IPS-11a (cell line): ENCODE measurements around the gene EPS15.
"Not testable (repeated sequence)": the region's sequence is repeated elsewhere in the genome, so short reads cannot be mapped to it uniquely, and the experiment has no call there.

ENCODE experiments used
- H3K4me3 ChIP-seq: one replicate; pipeline ENCODE4 v1.5.1; 2013; ENCODE audit warnings: low read depth, low read length, control low read depth

The EPS15 gene

DNA sequence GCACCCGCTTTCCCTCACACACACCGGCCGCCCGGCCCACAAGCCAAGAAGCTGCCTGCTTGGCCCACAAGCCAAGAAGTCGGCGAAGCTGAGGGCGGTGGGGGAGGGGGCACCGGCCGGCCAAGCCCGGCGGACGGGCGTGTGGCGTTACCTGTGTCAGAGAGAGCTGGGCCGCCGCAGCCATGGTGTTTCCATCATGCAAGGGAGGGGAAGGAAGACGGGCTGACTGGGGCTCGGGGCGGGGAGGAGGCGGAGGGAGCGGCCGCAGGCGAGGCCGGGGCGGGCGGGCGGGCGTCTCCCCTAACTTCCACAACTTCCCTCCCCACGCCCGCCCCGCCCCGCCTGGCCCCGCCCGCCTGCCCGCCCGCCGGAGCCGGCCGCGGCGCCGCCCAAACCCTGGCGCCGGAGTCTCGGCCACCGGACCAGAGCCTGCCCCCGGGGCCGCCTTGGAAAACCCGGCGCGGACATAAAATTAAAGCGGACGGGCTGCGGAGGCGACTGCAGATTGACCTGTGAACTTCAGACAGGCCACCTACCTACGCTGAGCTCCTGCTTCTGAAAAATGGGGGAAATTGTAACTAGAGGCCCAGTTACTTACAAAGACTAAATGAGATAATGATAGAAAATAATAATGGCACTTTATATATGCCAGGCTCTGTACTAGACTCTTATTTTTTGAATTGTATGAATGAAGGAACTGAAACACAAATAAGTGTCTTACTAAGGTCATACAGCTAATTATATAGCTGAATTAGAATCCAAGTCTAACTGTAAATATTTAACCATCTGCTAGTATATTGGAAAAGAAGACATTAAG, at the start of gene EPS15:
TSS of gene EPS15 (minus strand) at position 219 of the 817 bp plus-strand sequence. CDS start at position 184, 35 bp downstream.
- H3K4me3 ChIP-seq, result peak within 1 kb of the TSS; percentile 74

DNA sequence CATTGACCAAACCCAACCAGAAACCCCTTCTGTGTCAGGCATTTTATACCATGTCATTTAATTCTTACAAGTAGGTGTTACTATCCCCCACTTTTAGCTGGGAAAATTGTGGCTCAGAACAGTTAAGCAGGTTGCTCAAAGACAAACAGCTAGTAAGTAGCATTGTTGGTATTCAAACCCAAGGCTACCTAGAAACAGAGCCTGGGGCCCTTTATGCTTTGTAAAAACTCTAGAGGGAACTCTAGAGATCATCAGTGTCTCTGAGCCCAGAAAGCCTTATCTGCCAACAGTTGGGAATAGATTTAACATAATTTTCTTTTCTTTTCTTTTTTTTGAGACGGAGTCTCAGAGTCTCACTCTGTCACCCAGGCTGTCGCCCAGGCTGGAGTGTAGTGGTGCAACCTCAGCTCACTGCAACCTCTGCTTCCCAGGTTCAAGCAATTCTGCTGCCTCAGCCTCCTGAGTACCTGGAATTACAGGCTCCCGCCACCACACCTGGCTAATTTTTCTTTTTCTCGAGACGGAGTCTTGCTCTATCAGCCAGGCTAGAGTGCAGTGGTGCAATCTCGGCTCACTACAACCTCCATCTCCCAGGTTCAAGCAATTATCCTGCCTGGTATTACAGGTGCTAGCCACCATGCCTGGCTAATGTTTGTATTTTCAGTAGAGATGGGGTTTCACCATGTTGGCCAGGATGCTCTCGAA, 49.3 kb upstream of the EPS15 start:
- H3K4me3 ChIP-seq, result no peak overlapping the region

DNA sequence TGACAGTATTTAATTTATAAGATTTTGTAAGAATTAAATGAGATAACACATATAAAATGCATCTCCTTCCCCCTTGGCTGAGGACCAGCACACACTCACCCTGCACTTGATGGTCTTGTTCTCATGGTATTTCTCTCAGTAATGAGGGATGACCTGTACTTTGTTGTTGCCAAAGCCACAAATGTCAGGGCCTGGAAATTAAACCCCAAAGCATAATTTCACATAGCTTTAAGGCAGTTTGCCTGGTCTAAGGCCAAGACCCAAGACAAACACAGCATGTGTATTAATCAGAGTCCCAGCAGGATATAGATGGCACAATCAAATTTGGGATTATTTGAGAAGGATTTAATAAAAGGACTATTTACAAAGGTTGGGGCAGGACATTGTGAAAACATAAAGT, 48.6 kb upstream of the EPS15 start:
- H3K4me3 ChIP-seq, result no peak overlapping the region

DNA sequence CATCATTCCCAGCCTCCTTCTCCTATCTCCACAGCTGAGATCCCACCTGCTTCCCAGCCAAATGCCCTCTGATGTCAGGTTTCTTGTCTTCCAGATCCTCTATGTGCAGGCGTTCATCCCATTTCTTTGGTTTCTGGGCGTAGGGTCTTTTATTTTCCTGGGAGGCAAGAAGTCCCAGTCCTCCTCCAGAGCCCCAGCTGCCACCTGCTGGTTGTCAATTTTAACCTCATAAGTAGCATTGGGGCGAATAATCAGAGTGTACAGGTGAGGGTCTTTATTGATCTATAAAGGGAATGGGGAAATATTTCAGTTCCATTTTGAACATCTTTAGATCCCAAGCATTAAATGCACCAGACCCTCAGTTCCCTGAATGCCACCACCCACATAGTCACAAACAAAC, 47.2 kb upstream of the EPS15 start:
- H3K4me3 ChIP-seq, result no peak overlapping the region

DNA sequence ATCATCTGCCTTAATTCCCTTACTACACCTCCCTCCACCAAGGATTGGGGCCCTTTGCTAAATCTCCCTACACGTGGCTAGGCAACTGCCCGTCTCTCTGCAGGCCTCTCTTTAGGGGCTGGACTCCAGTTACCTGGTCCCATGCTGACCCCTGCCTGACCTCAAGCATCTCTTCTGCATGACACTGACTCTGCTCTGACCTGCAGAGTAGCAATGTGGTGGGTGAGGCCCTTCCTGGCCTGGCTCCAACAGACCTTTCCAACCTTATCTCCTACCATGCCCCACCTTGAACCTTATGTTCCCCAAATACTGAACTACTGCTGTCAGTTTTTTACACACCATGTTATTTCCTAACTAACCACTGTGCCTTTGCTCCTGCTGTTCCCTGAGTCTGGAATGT, 45.9 kb upstream of the EPS15 start:
- H3K4me3 ChIP-seq, result no peak overlapping the region

DNA sequence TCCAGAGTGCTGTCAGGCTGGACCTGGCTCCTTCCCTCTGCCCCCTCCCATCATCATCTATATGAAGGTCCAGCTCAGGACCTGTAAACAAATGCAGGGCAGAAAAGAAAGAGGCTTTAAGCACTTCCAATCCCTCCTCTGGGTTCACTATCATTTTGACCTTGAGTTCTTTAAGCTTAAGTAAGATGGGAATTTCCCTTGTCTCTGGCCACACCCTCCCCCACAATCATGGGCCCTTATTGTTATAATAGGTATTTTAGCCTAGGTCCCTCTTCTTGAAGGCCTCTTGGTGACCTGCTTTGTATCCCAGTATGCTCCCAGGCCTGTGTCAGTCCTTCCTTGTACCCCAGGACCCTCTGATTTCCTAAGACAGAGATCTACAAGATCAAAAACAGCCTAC, 45.1 kb upstream of the EPS15 start:
- no peak overlapping the region for H3K4me3 ChIP-seq

- no peak overlapping the region for H3K4me3 ChIP-seq
These were observed 42.6 kb upstream of the EPS15 start for GRCh38 chr1:51561702-51562101.

DNA sequence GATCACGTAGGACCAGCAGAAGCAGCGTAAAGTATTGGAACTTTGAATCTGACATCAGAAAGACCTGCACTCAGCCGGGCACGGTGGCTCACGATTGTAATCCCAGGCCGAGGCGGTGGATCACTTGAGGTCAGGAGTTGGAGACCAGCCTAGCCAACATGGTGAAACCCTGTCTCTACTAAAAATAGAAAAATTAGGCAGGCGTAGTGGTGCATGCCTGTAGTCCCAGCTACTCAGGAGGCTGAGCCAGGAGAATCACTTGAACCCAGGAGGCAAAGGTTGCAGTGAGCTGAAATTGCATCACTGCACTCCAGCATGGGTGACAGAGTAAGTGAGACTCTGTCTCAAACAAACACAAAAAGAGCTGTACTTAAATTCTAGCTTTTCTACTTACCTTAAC, 41.8 kb upstream of the EPS15 start:
- not testable (repeated sequence) for H3K4me3 ChIP-seq

GRCh38 chr1:51560034-51560433, 41.0 kb upstream of the EPS15 start:
- H3K4me3 ChIP-seq, result no peak overlapping the region

GRCh38 chr1:51559501-51559900, 40.4 kb upstream of the EPS15 start:
- no peak overlapping the region for H3K4me3 ChIP-seq

DNA sequence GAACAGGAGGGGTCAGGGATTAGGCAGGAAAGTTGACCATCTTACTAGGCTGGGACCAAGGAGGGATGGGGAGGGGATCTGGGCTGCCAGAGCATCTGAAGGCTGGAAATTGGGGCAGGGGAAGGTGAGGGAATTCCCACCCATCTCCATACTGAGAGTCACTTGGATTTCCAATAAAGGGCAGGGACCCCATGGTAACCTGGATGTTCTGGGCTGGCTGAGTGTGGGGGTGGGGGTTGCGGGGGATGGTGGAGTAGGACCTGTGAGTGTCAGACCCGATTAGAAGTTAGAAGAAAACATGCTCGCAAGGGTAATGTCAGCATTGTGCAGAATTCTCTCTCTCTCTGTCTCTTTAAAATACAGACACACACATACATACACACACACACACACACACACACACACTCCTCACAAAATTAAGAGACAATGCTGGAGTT, 40.0 kb upstream of the EPS15 start:
- no peak overlapping the region for H3K4me3 ChIP-seq

- H3K4me3 ChIP-seq, result no peak overlapping the region
These were observed 39.4 kb upstream of the EPS15 start for GRCh38 chr1:51558375-51558924.

- H3K4me3 ChIP-seq, result no peak overlapping the region
These were observed 38.1 kb upstream of the EPS15 start for GRCh38 chr1:51557168-51557567.

DNA sequence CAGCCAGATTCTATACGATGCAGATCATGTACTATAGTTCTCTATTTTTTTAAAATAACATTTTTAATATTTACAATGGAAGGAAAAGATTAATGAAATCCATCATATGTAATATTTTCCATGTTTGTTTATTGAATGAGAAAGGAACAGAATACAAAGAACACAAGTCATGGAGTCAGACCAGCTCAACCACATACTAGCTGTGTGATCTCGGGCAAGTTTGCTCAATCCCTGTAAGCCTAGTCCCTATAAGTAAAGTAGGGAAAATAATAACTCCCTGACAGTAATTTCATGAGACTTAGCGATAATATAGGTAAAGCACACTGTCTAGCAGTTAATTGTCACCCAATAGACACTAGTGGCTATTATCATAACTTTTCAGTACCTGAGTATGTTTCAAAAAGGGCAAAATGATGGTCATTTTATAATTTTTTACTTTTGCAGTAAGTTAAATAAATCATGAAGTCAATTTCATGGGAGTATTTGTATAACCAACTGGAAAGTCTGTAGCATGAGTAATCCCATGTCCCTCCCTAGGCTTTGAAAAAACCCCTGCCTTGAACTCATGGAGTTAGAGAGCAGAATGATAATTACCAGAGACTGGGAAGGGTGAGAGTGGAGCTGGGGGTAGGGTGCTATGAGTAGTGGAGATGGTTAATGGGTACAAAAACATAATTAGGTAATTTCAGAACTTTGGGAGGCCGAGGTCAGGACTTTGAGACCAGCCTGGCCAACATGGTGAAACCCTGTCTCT, 37.0 kb upstream of the EPS15 start:
- no peak overlapping the region for H3K4me3 ChIP-seq

DNA sequence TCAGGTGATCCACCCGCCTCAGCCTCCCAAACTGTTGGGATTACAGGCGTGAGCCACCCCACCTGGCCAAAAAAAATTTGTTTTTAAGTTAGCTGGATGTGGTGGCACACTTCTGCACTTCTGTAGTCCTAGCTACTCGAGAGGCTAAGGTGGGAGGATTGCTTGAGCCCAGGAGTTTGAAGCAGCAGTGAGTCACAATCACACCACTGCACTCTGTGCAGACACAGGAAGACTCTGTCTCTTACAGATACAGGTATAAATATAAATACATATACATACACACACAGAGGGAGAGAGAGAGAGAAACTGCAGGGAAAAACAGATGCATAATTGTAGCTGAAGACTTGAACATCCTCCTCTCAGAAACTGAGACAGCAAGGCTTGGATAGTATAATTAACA, 34.8 kb upstream of the EPS15 start:
- H3K4me3 ChIP-seq, result no peak overlapping the region

- no peak overlapping the region for H3K4me3 ChIP-seq
These were observed 34.1 kb upstream of the EPS15 start for GRCh38 chr1:51552929-51553807.

- no peak overlapping the region for H3K4me3 ChIP-seq
These were observed 32.8 kb upstream of the EPS15 start for GRCh38 chr1:51551848-51552296.

- no peak overlapping the region for H3K4me3 ChIP-seq
These were observed 32.0 kb upstream of the EPS15 start for GRCh38 chr1:51551081-51551480.

DNA sequence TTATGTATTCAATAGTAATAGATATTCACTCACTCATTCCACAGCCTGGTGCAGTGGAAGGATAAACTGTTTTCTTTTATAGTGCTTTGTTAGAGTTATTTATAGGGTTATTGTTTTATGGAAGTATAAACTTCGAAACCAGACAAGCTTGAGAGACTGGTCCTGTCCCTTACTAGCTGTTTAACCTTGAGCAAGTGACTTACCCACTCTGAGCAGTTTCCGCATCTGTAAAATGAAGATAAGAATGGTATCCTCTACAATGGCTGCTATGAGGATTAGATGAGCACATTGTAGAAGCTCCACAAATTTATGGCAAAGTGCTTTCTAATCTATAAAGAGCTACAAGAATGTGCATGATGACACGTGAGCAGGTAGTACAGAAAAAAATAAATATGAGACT, 30.8 kb upstream of the EPS15 start:
- H3K4me3 ChIP-seq, result no peak overlapping the region

- no peak overlapping the region for H3K4me3 ChIP-seq
These were observed 30.1 kb upstream of the EPS15 start for GRCh38 chr1:51549016-51549619.
